ENCODE results near the gene TMA7B. TPM values are rescaled to one million over a fixed set of nuclear protein-coding genes. Genes with fewer than 3 reads are reported as not detected.

The TMA7B gene
- total RNA-seq, 4 donors from 2014 or later = not detected

GRCh38 chr22:39994566-39995392, 34.6 kb downstream of the TMA7B start, which contains the start of gene FAM83F:
Gene FAM83F (plus strand): TSS chr22:39994954. CDS start chr22:39995043, 89 bp downstream.
- Histone ChIP-seq H3K36me3 (no peaks in the 10 kb centered on the region), H3K27ac (no peak within 1 kb of the TSS), H3K9me3 (no peaks in the 10 kb centered on the region), H3K4me1 (peaks cover 0 to 5% of the 10 kb centered on the region in 2 donors), H3K4me3 (peak within 1 kb of the TSS in 2 of 4 donors; percentile 11 to 25), H3K27me3 (peaks cover 21 to 32% (median 31%) of the 10 kb centered on the region in 3 donors)
- no peak for TF ChIP-seq POLR2A (IDR thresholded peaks at IDR 0.05)
- TF ChIP-seq, protein P1, sequence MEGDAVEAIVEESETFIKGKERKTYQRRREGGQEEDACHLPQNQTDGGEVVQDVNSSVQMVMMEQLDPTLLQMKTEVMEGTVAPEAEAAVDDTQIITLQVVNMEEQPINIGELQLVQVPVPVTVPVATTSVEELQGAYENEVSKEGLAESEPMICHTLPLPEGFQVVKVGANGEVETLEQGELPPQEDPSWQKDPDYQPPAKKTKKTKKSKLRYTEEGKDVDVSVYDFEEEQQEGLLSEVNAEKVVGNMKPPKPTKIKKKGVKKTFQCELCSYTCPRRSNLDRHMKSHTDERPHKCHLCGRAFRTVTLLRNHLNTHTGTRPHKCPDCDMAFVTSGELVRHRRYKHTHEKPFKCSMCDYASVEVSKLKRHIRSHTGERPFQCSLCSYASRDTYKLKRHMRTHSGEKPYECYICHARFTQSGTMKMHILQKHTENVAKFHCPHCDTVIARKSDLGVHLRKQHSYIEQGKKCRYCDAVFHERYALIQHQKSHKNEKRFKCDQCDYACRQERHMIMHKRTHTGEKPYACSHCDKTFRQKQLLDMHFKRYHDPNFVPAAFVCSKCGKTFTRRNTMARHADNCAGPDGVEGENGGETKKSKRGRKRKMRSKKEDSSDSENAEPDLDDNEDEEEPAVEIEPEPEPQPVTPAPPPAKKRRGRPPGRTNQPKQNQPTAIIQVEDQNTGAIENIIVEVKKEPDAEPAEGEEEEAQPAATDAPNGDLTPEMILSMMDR (IDR thresholded peaks at IDR 0.05 in 4 of 5, conservative IDR thresholded peaks at IDR 0.05 in 1 of 5) = no peak
- in situ Hi-C loops (cut with MboI; ENCODE audit: low sequenced_read_pairs in 4 of 4) (no loop called here), intact Hi-C loops (cut with DNase I; ENCODE audit: low total_unique reads) (no loop called here)
- ATAC-seq (no peak), DNase-seq (no peak)

DNA sequence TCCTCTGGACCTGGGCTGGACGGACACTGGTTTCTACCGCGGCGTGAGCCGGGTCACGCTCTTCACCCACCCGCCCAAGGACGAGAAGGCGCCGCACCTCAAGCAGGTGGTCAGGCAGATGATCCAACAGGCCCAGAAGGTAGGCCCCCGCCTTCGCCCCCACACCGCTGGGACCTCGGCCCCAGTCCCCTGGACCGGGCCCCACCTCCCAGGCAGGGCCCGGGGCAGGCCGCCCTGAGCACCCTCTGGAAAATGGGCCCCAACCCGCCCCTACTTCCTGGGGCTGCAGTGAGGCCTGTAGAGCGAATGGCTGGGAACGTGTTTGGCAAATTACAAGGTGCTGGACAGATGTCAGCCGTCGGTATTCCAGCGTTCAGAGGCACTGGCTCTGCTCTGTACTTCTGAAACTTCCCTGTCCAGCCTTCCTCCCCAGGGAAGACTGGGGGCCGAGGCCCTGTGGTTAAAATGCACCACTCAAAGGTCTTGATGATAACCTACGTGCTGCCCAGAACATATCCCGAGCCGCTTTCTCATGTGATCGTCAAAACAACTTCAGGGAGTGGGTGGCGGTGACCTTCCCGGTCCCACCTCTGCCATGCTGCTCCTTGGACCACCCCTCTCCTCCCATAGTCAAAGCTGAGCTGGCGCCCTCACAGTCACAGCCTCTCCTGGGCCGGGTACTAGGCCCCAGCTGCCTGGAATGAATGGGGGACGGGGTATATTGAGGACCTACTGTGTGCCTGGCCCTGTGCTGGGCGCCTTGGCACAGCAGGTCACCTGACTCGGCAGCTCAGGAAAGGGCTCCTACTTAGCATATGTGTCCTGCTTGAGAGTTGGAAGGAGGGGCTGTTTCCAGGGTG, 35.4 kb downstream of the TMA7B start:
- Histone ChIP-seq H3K36me3 (no peaks in the 10 kb centered on the region), H3K9me3 (no peaks in the 10 kb centered on the region), H3K4me1 (peaks cover 0 to 5% of the 10 kb centered on the region in 2 donors), H3K27me3 (peaks cover 21 to 32% (median 31%) of the 10 kb centered on the region in 3 donors), H3K27ac (no peak overlapping the region), H3K4me3 (peak overlapping the region in 1 of 4 donors; percentile 11)
- intact Hi-C loops (cut with DNase I; ENCODE audit: low total_unique reads) = no loop called here
- in situ Hi-C loops (cut with MboI; ENCODE audit: low sequenced_read_pairs in 4 of 4) = no loop called here
- TF ChIP-seq, protein P1 (IDR thresholded peaks at IDR 0.05 in 4 of 5, conservative IDR thresholded peaks at IDR 0.05 in 1 of 5) = no peak
- TF ChIP-seq POLR2A (IDR thresholded peaks at IDR 0.05) = no peak
- no peak for DNase-seq
- ATAC-seq = no peak

DNA sequence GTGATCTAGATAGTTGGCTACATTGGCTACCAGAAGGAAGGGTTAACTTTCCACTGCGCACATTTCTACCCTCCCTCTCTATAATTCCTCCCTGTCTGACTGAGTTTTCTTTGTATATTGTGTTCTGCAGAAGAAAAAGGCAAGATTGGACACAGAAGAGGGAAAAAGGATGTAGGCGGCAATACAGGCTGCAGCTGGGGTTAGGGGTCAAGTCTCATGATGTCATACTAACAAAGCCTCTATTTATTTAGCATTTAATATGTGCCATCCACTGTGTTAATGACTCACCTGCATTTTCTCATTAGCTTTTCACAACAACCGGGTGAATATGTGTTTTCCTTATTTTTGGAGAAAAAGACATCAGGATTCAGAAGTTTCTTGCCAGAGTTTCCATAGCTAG, 36.5 kb downstream of the TMA7B start:
- Histone ChIP-seq H3K36me3 (no peaks in the 10 kb centered on the region), H3K9me3 (no peaks in the 10 kb centered on the region), H3K27ac (no peak overlapping the region), H3K4me1 (peaks cover 0 to 5% of the 10 kb centered on the region in 2 donors), H3K4me3 (no peak overlapping the region), H3K27me3 (peaks cover 21 to 32% (median 31%) of the 10 kb centered on the region in 3 donors)
- in situ Hi-C loops (cut with MboI; ENCODE audit: low sequenced_read_pairs in 4 of 4) (no loop called here), intact Hi-C loops (cut with DNase I; ENCODE audit: low total_unique reads) (no loop called here)
- no peak for TF ChIP-seq POLR2A (IDR thresholded peaks at IDR 0.05)
- TF ChIP-seq, protein P1 (IDR thresholded peaks at IDR 0.05 in 4 of 5, conservative IDR thresholded peaks at IDR 0.05 in 1 of 5) = no peak
- ATAC-seq = no peak
- no peak for DNase-seq

DNA sequence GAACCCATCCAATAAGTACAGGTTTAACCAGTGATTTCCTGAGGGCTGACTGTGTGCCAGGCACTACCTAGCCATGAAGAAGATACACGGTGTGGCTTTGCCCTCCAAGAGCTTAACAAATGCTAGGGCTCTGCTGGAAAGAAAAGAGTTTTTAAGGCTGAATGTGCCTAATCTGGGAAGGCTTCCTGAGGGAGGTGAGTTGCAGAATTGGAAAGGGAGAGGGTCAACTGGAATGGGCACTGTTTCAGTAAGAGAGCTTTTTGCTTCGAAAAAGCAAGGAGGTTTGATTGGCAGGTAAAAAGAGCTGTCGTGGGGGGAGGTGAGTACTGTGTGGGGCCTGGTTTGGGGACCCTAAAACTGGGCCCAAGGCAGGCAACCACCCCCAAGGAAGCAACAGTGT, 37.2 kb downstream of the TMA7B start:
- no peak for ATAC-seq
- no peak for TF ChIP-seq POLR2A (IDR thresholded peaks at IDR 0.05)
- TF ChIP-seq, protein P1 (IDR thresholded peaks at IDR 0.05 in 4 of 5, conservative IDR thresholded peaks at IDR 0.05 in 1 of 5) = no peak
- peaks cover 21 to 32% (median 31%) of the 10 kb centered on the region in 3 donors for H3K27me3 ChIP-seq
- H3K36me3 ChIP-seq = no peaks in the 10 kb centered on the region
- DNase-seq = no peak
- H3K4me3 ChIP-seq = no peak overlapping the region
- in situ Hi-C loops (cut with MboI; ENCODE audit: low sequenced_read_pairs in 4 of 4) (no loop called here), intact Hi-C loops (cut with DNase I; ENCODE audit: low total_unique reads) (no loop called here)
- H3K9me3 ChIP-seq = no peaks in the 10 kb centered on the region
- H3K4me1 ChIP-seq = no peaks in the 10 kb centered on the region
- no peak overlapping the region for H3K27ac ChIP-seq

Measured in gastrocnemius medialis (tissue), 4 donors.